Measurements from ENCODE around the gene FHAD1.

GRCh38 chr1:15296585-15297321 is 49.7 kb downstream of the FHAD1 start:
- no peak for TF ChIP-seq EZH2phosphoT487 (IDR thresholded peaks at IDR 0.05; ENCODE audit: borderline replicate concordance, low read length)
- TF ChIP-seq, protein P1, sequence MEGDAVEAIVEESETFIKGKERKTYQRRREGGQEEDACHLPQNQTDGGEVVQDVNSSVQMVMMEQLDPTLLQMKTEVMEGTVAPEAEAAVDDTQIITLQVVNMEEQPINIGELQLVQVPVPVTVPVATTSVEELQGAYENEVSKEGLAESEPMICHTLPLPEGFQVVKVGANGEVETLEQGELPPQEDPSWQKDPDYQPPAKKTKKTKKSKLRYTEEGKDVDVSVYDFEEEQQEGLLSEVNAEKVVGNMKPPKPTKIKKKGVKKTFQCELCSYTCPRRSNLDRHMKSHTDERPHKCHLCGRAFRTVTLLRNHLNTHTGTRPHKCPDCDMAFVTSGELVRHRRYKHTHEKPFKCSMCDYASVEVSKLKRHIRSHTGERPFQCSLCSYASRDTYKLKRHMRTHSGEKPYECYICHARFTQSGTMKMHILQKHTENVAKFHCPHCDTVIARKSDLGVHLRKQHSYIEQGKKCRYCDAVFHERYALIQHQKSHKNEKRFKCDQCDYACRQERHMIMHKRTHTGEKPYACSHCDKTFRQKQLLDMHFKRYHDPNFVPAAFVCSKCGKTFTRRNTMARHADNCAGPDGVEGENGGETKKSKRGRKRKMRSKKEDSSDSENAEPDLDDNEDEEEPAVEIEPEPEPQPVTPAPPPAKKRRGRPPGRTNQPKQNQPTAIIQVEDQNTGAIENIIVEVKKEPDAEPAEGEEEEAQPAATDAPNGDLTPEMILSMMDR (IDR thresholded peaks at IDR 0.05; ENCODE audit: low read depth, low read length, poor library complexity, severe bottlenecking), result no peak
